Neuronal stem cell (in vitro differentiated cells): ENCODE results near the gene KDM4C.

ENCODE experiments used
- DNase-seq: peaks from one replicate; pipeline ENCODE4 v3.0.0-alpha.2; 2013; ENCODE audit warnings: low spot score
- H2AFZ ChIP-seq: one replicate; pipeline ENCODE4 v1.6.1; 2013; ENCODE audit warnings: mild to moderate bottlenecking, low read length, inconsistent platforms
- H2AK5ac ChIP-seq: 2 replicates; pipeline ENCODE4 v1.6.1; 2013; ENCODE audit warnings: low read depth, mild to moderate bottlenecking, inconsistent platforms, low read length, moderate library complexity, mixed read lengths
- H2BK120ac ChIP-seq: 2 replicates; pipeline ENCODE4 v1.6.1; 2013; ENCODE audit warnings: low read depth, mild to moderate bottlenecking, inconsistent platforms, low read length, moderate library complexity, mixed read lengths
- H2BK12ac ChIP-seq: one replicate; pipeline ENCODE4 v1.6.1; 2013; ENCODE audit warnings: low read length, inconsistent platforms
- H2BK15ac ChIP-seq: 2 replicates; pipeline ENCODE4 v1.6.1; 2013; ENCODE audit warnings: mild to moderate bottlenecking, low read length, inconsistent platforms, mixed read lengths
- H2BK5ac ChIP-seq: one replicate; pipeline ENCODE4 v1.6.1; 2013; ENCODE audit warnings: inconsistent platforms, mild to moderate bottlenecking, low read length, moderate library complexity
- H3K14ac ChIP-seq: one replicate; pipeline ENCODE4 v1.6.1; 2013; ENCODE audit warnings: low read length, inconsistent platforms
- H3K18ac ChIP-seq: 2 replicates; pipeline ENCODE4 v1.6.1; 2013; ENCODE audit warnings: low read length, inconsistent platforms
- H3K23ac ChIP-seq: 2 replicates; pipeline ENCODE4 v1.6.1; 2013; ENCODE audit warnings: low read depth, mild to moderate bottlenecking, mixed read lengths, low read length, inconsistent platforms; ENCODE audit not compliant: poor library complexity
- H3K27ac ChIP-seq: replicated peaks from 3 replicates; pipeline ENCODE4 v1.5.1; 2013; ENCODE audit warnings: low read length, inconsistent platforms
- H3K27me3 ChIP-seq, 3 experiments: 2 replicates each; pipeline ENCODE4 v1.6.1; 2013; ENCODE audit warnings: low read length in 3 of 3, mild to moderate bottlenecking in 2 of 3, inconsistent platforms in 1 of 3, low read depth in 1 of 3, mixed read lengths in 1 of 3, moderate library complexity in 1 of 3; ENCODE audit not compliant: control insufficient read depth in 3 of 3, insufficient read depth in 3 of 3
- H3K36me3 ChIP-seq, 2 donors: replicated peaks in 1 of 2; 2 replicates each; pipeline ENCODE4 v1.6.1; 2013; ENCODE audit warnings: low read length in 2 of 2; ENCODE audit not compliant: control insufficient read depth in 2 of 2, insufficient read depth in 2 of 2
- H3K4ac ChIP-seq: 2 replicates; pipeline ENCODE4 v1.6.1; 2013; ENCODE audit warnings: inconsistent platforms, mild to moderate bottlenecking, low read length, moderate library complexity
- H3K4me1 ChIP-seq, 2 donors: 1 replicate in 1 of 2; 2 replicates in 1 of 2; pipeline ENCODE4 v1.6.1; 2013; ENCODE audit warnings: low read length in 2 of 2, low read depth in 1 of 2; ENCODE audit not compliant: control insufficient read depth in 2 of 2, insufficient read depth in 1 of 2
- H3K4me2 ChIP-seq: one replicate; pipeline ENCODE4 v1.6.1; 2013; ENCODE audit warnings: mild to moderate bottlenecking, low read length, inconsistent platforms; ENCODE audit not compliant: insufficient read depth, poor library complexity, severe bottlenecking
- H3K4me3 ChIP-seq, 2 donors: 2 replicates each; pipeline ENCODE4 v1.5.1; 2013; ENCODE audit warnings: low read length in 2 of 2, mild to moderate bottlenecking in 2 of 2, inconsistent platforms in 1 of 2, moderate library complexity in 1 of 2
- H3K79me1 ChIP-seq: one replicate; pipeline ENCODE4 v1.6.1; 2013; ENCODE audit warnings: low read depth, mild to moderate bottlenecking, inconsistent platforms, low read length, moderate library complexity
- H3K9ac ChIP-seq: one replicate; pipeline ENCODE4 v1.6.1; 2013; ENCODE audit warnings: mild to moderate bottlenecking, low read depth, low read length, inconsistent platforms; ENCODE audit not compliant: poor library complexity
- H3K9me3 ChIP-seq, 2 donors: replicated peaks in 1 of 2; 2 replicates each; pipeline versions ENCODE3 to v1.6.1; 2013; ENCODE audit warnings: low read length in 2 of 2, mild to moderate bottlenecking in 2 of 2, inconsistent platforms in 1 of 2, low read depth in 1 of 2, mixed read lengths in 1 of 2, moderate library complexity in 1 of 2; ENCODE audit not compliant: control insufficient read depth in 2 of 2, insufficient read depth in 1 of 2
- H4K8ac ChIP-seq: one replicate; pipeline ENCODE4 v1.6.1; 2013; ENCODE audit warnings: low read depth, mild to moderate bottlenecking, inconsistent platforms, low read length, moderate library complexity
- H4K91ac ChIP-seq: one replicate; pipeline ENCODE4 v1.6.1; 2013; ENCODE audit warnings: low read length, low read depth, mild to moderate bottlenecking, inconsistent platforms; ENCODE audit not compliant: poor library complexity
- WGBS, 2 donors: extraction: QIAGEN DNeasy Blood & Tissue Kit; methylation state at CpG; one replicate each; pipeline ENCODE4 v1.1.7; 2013; ENCODE audit warnings: missing lambda C conversion rate in 2 of 2, mixed read lengths in 1 of 2; ENCODE audit not compliant: insufficient read length in 2 of 2, insufficient replicate concordance in 1 of 2; ENCODE audit errors: extremely low coverage in 2 of 2; 5-methylcytosine and 5-hydroxymethylcytosine counted together

KDM4C gene

GRCh38 chr9:7153134-7153533 lies 395.4 kb downstream of the KDM4C start:
- Histone ChIP-seq H2AFZ (no peak overlapping the region), H3K4me3 (no peak overlapping the region), H3K14ac (no peak overlapping the region), H3K9me3 (no peaks in the 10 kb centered on the region), H3K79me1 (no peaks in the 10 kb centered on the region), H3K27ac (no peak overlapping the region), H3K23ac (no peak overlapping the region), H2BK12ac (no peak overlapping the region), H4K91ac (no peak overlapping the region), H3K9ac (no peak overlapping the region), H3K36me3 (no peaks in the 10 kb centered on the region), H4K8ac (no peak overlapping the region), H3K18ac (no peak overlapping the region), H2BK120ac (no peak overlapping the region), H3K4me1 (peaks cover 0 to 2% of the 10 kb centered on the region in 2 donors), H3K27me3 (no peaks in the 10 kb centered on the region), H2AK5ac (no peak overlapping the region), H3K4ac (no peak overlapping the region), H2BK5ac (no peak overlapping the region), H3K4me2 (no peak overlapping the region), H2BK15ac (no peak overlapping the region)
- DNase-seq = no peak
- no CpG with 5 or more reads among the region's 4 CpGs for WGBS, 2 donors

DNA sequence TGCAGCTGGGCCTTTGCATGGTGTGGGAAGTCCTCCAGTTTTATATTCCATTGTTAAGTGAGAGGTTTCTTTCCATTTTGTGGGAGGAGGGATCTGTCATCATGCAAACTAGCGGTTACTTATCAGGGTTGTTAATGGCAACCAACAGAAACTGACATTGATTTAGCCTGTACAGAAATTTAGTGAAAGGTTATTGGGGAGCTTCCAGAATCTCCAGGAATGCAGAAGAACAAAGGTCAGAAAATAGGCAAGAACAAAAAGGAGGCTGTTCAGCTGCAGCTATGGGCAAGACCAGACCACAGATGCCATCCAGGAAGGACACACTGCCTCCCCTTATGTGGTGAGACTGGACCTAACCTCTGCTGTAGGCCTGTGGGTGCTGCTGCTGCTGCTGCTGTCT lies 395.8 kb downstream of the KDM4C start:
- H3K27ac ChIP-seq = no peak overlapping the region
- no peak overlapping the region for H3K18ac ChIP-seq
- H3K4ac ChIP-seq = no peak overlapping the region
- no peak overlapping the region for H3K4me2 ChIP-seq
- no peak overlapping the region for H3K9ac ChIP-seq
- H2BK120ac ChIP-seq = no peak overlapping the region
- H4K8ac ChIP-seq = no peak overlapping the region
- H3K4me3 ChIP-seq = no peak overlapping the region
- H3K23ac ChIP-seq = no peak overlapping the region
- H2AK5ac ChIP-seq = no peak overlapping the region
- no peak overlapping the region for H2BK5ac ChIP-seq
- H3K27me3 ChIP-seq = no peaks in the 10 kb centered on the region
- H4K91ac ChIP-seq = no peak overlapping the region
- DNase-seq = no peak
- no peak overlapping the region for H3K14ac ChIP-seq
- no peaks in the 10 kb centered on the region for H3K9me3 ChIP-seq
- H2AFZ ChIP-seq = no peak overlapping the region
- no peaks in the 10 kb centered on the region for H3K36me3 ChIP-seq
- peak overlapping the region; percentile 5 for H2BK12ac ChIP-seq
- H3K4me1 ChIP-seq = peaks cover 0 to 2% of the 10 kb centered on the region in 2 donors
- no peak overlapping the region for H2BK15ac ChIP-seq
- H3K79me1 ChIP-seq = no peaks in the 10 kb centered on the region
- WGBS, 2 donors = no CpG with 5 or more reads among the region's 1 CpG

DNA sequence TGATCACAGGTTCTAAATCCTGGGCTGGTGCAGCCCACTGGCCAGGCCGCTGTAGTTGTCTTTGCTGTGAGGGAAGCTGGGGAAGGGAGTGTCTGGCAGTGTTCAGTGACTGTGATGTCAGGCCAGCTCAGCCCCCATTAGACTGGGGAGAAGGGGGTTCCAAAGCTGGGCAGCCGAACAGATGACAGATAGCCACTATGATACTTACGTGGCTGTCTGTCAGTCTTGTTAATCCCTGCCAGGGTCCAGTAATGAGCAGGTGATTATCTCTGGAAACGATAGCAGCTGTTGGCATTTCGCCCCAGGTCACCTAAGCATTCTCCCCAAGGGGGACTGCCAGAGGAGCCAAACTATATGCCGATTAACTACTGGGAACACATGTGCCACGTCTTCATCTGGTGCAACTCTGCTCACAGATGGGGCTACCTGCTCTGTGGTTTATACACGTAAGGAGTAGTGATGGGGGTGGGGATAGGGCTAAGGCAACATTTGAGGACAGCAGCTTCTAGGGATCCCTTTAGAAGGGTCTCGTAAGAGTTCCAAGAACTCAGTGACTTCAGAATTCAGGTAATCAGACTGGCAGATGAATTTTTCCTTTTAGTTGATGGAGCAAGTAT lies 396.3 kb downstream of the KDM4C start:
- no peak overlapping the region for H2AFZ ChIP-seq
- no peak overlapping the region for H3K23ac ChIP-seq
- peaks cover 0 to 2% of the 10 kb centered on the region in 2 donors for H3K4me1 ChIP-seq
- no peak overlapping the region for H2BK5ac ChIP-seq
- H3K4ac ChIP-seq = no peak overlapping the region
- H2AK5ac ChIP-seq = no peak overlapping the region
- no peak overlapping the region for H2BK120ac ChIP-seq
- H3K4me2 ChIP-seq = no peak overlapping the region
- no peak overlapping the region for H2BK15ac ChIP-seq
- H3K27ac ChIP-seq = no peak overlapping the region
- H3K18ac ChIP-seq = no peak overlapping the region
- no peaks in the 10 kb centered on the region for H3K79me1 ChIP-seq
- H3K27me3 ChIP-seq = no peaks in the 10 kb centered on the region
- WGBS, 2 donors = no CpG with 5 or more reads among the region's 9 CpGs
- H4K8ac ChIP-seq = no peak overlapping the region
- no peaks in the 10 kb centered on the region for H3K36me3 ChIP-seq
- H3K4me3 ChIP-seq = no peak overlapping the region
- H2BK12ac ChIP-seq = peak overlapping the region; percentile 5
- no peak for DNase-seq
- H4K91ac ChIP-seq = no peak overlapping the region
- no peak overlapping the region for H3K9ac ChIP-seq
- no peaks in the 10 kb centered on the region for H3K9me3 ChIP-seq
- H3K14ac ChIP-seq = no peak overlapping the region

GRCh38 chr9:7154650-7155049 lies 396.9 kb downstream of the KDM4C start:
- no peak overlapping the region for H2BK120ac ChIP-seq
- H3K4me1 ChIP-seq = peaks cover 0 to 2% of the 10 kb centered on the region in 2 donors
- no peak overlapping the region for H4K91ac ChIP-seq
- H4K8ac ChIP-seq = no peak overlapping the region
- H3K4ac ChIP-seq = no peak overlapping the region
- H3K9ac ChIP-seq = no peak overlapping the region
- no peaks in the 10 kb centered on the region for H3K27me3 ChIP-seq
- H2AK5ac ChIP-seq = no peak overlapping the region
- no peaks in the 10 kb centered on the region for H3K9me3 ChIP-seq
- WGBS, 2 donors = no CpG with 5 or more reads among the region's 4 CpGs
- H2BK12ac ChIP-seq = no peak overlapping the region
- H2BK15ac ChIP-seq = no peak overlapping the region
- H3K4me3 ChIP-seq = no peak overlapping the region
- no peak overlapping the region for H3K18ac ChIP-seq
- H3K23ac ChIP-seq = no peak overlapping the region
- no peak overlapping the region for H2AFZ ChIP-seq
- no peak overlapping the region for H3K27ac ChIP-seq
- H2BK5ac ChIP-seq = no peak overlapping the region
- H3K36me3 ChIP-seq = no peaks in the 10 kb centered on the region
- DNase-seq = no peak
- no peak overlapping the region for H3K4me2 ChIP-seq
- H3K79me1 ChIP-seq = no peaks in the 10 kb centered on the region
- H3K14ac ChIP-seq = no peak overlapping the region
